Mammary epithelial cell (primary cell): ENCODE measurements around the gene ABR.

Experiments used
- EZH2 ChIP-seq: IDR thresholded peaks from 2 replicates; pipeline ENCODE4 v1.6.1; 2012; ENCODE audit warnings: low read length, inconsistent platforms, borderline replicate concordance
- TF ChIP-seq, protein P1 (sequence below), 2 donors: IDR thresholded peaks in 1 of 2; conservative IDR thresholded peaks in 1 of 2; 2 replicates each; pipeline ENCODE4 v1.5.1; 2011 to 2012; ENCODE audit warnings: inconsistent platforms in 2 of 2, low read length in 2 of 2, mild to moderate bottlenecking in 2 of 2, control low read depth in 1 of 2, low read depth in 1 of 2; ENCODE audit not compliant: insufficient read depth in 1 of 2; ENCODE audit errors: extremely low read depth in 1 of 2

GRCh38 chr17:1149869-1150268 lies 29.9 kb downstream of the ABR start:
- TF ChIP-seq, protein P1, sequence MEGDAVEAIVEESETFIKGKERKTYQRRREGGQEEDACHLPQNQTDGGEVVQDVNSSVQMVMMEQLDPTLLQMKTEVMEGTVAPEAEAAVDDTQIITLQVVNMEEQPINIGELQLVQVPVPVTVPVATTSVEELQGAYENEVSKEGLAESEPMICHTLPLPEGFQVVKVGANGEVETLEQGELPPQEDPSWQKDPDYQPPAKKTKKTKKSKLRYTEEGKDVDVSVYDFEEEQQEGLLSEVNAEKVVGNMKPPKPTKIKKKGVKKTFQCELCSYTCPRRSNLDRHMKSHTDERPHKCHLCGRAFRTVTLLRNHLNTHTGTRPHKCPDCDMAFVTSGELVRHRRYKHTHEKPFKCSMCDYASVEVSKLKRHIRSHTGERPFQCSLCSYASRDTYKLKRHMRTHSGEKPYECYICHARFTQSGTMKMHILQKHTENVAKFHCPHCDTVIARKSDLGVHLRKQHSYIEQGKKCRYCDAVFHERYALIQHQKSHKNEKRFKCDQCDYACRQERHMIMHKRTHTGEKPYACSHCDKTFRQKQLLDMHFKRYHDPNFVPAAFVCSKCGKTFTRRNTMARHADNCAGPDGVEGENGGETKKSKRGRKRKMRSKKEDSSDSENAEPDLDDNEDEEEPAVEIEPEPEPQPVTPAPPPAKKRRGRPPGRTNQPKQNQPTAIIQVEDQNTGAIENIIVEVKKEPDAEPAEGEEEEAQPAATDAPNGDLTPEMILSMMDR (conservative IDR thresholded peaks at IDR 0.05 in 1 of 2, IDR thresholded peaks at IDR 0.05 in 1 of 2; ENCODE audit: extremely low read depth in 1 of 2, insufficient read depth in 1 of 2, low read depth in 1 of 2, low read length in 2 of 2): no peak
- TF ChIP-seq EZH2: no peak
